Measurements from ENCODE around the gene PGBD4.

PGBD4 gene

DNA sequence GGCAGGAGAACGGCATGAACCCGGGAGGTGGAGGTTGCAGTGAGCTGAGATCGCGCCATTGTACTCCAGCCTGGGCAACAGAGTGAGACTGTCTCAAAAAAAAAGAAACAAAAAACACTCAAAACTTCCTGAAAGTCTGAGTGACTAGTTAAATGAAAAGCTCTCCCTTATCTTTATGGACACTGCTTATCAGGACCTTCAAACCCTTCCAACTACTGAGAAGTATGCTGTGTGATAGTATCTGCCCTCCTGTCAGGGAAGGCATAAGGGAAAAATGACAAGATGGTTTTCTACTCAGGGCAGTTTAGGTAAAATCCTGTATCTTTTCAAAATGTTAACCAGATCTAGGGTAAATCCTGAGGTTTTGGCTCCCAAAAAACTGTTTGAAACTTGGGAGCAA, 22.0 kb upstream of the PGBD4 start:
- H3K79me2 ChIP-seq (ENCODE audit: insufficient read depth, low read length), result no peaks in the 10 kb centered on the region
- H3K27me3 ChIP-seq (ENCODE audit: low read length), result no peaks in the 10 kb centered on the region
- H3K36me3 ChIP-seq (ENCODE audit: low read length), result peaks cover 11% of the 10 kb centered on the region; the same call in 1 of the 2 replicates
- no peak overlapping the region for H3K4me3 ChIP-seq (ENCODE audit: insufficient read depth, low read length, poor library complexity, severe bottlenecking)
- no peak overlapping the region for H3K27ac ChIP-seq (ENCODE audit: low read depth, low read length)
- H4K20me1 ChIP-seq (ENCODE audit: low read depth, low read length), result no peaks in the 10 kb centered on the region
- no peaks in the 10 kb centered on the region for H3K9me3 ChIP-seq (ENCODE audit: insufficient read depth, low read length)
- no peaks in the 10 kb centered on the region for H3K9me2 ChIP-seq (replicated peaks; ENCODE audit: insufficient read depth, low read length)
- H3F3A ChIP-seq (ENCODE audit: insufficient read depth), result 0 out of 2 replicates have a peak, but pooled peaks cover under 1% of the 10 kb centered on the region
- H2AFZ ChIP-seq (ENCODE audit: low read depth, low read length, severe bottlenecking), result no peak overlapping the region
- TF ChIP-seq, protein P1, sequence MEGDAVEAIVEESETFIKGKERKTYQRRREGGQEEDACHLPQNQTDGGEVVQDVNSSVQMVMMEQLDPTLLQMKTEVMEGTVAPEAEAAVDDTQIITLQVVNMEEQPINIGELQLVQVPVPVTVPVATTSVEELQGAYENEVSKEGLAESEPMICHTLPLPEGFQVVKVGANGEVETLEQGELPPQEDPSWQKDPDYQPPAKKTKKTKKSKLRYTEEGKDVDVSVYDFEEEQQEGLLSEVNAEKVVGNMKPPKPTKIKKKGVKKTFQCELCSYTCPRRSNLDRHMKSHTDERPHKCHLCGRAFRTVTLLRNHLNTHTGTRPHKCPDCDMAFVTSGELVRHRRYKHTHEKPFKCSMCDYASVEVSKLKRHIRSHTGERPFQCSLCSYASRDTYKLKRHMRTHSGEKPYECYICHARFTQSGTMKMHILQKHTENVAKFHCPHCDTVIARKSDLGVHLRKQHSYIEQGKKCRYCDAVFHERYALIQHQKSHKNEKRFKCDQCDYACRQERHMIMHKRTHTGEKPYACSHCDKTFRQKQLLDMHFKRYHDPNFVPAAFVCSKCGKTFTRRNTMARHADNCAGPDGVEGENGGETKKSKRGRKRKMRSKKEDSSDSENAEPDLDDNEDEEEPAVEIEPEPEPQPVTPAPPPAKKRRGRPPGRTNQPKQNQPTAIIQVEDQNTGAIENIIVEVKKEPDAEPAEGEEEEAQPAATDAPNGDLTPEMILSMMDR (IDR thresholded peaks at IDR 0.05; ENCODE audit: insufficient read depth, low read length, poor library complexity, severe bottlenecking), result no peak
- no peak for TF ChIP-seq EZH2phosphoT487 (conservative IDR thresholded peaks at IDR 0.05; ENCODE audit: low read length)
- H3K4me2 ChIP-seq (ENCODE audit: low read depth, low read length, poor library complexity, severe bottlenecking), result no peak overlapping the region
- no peak overlapping the region for H3K9ac ChIP-seq (ENCODE audit: low read length)

DNA sequence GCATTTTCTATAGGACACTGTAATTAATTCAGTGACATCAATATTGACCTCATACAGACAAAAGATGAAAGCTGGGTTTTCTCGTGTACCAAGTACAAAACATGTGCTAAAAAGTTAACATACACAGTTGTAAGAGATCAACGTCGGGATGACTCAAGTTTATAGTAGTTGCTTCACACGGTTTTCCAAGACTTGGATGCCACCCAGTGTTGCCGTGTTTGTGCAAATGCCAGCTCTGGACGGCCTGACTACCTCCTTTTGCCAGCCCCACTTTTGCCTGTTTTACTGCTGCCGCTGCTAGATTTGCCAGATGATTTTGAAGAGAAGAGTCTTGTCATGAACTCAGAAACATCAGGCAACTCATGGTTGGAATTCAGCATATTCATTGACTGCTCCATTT, 17.8 kb upstream of the PGBD4 start:
- peaks cover 29% of the 10 kb centered on the region for H3K36me3 ChIP-seq (ENCODE audit: low read length)

DNA sequence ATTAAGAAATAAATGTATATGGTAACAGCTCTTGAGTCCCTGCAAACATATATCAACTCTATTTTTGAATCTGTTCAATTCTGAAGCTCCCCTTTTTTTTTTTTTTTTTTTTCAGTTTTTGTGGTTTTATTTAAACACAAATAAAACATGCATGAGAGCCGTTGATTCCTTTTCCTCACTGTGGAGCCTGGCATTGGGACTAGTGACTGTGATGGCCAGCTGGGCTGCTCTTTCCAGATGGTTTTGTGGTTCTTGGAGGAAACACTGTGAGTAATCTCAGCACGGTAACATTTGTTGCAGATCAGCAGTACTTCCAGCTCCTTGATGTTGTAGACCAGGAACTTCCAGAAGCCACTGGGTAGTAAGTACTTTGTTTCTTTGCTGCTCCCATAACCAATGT, 16.1 kb upstream of the PGBD4 start:
- H3F3A ChIP-seq (ENCODE audit: insufficient read depth), result 0 out of 2 replicates have a peak, but pooled peaks cover 5% of the 10 kb centered on the region
- H3K36me3 ChIP-seq (ENCODE audit: low read length), result peaks cover 29% of the 10 kb centered on the region
- no peak overlapping the region for H3K27ac ChIP-seq (ENCODE audit: low read depth, low read length)
- TF ChIP-seq EZH2phosphoT487 (conservative IDR thresholded peaks at IDR 0.05; ENCODE audit: low read length), result no peak
- TF ChIP-seq, protein P1 (IDR thresholded peaks at IDR 0.05; ENCODE audit: insufficient read depth, low read length, poor library complexity, severe bottlenecking), result no peak
- H3K4me2 ChIP-seq (ENCODE audit: low read depth, low read length, poor library complexity, severe bottlenecking), result no peak overlapping the region
- 0 out of 2 replicates have a peak, but pooled peaks cover 4% of the 10 kb centered on the region for H3K79me2 ChIP-seq (ENCODE audit: insufficient read depth, low read length)
- no peaks in the 10 kb centered on the region for H3K9me2 ChIP-seq (replicated peaks; ENCODE audit: insufficient read depth, low read length)
- no peak overlapping the region for H3K9ac ChIP-seq (ENCODE audit: low read length)
- H4K20me1 ChIP-seq (ENCODE audit: low read depth, low read length), result no peaks in the 10 kb centered on the region
- H3K27me3 ChIP-seq (ENCODE audit: low read length), result no peaks in the 10 kb centered on the region
- no peak overlapping the region for H3K4me3 ChIP-seq (ENCODE audit: insufficient read depth, low read length, poor library complexity, severe bottlenecking)
- no peak overlapping the region for H2AFZ ChIP-seq (ENCODE audit: low read depth, low read length, severe bottlenecking)
- H3K9me3 ChIP-seq (ENCODE audit: insufficient read depth, low read length), result no peaks in the 10 kb centered on the region

More for the DNA sequence above, 17.8 kb upstream of the PGBD4 start:
- Histone ChIP-seq H4K20me1 (ENCODE audit: low read depth, low read length) (no peaks in the 10 kb centered on the region), H3K9me3 (ENCODE audit: insufficient read depth, low read length) (no peaks in the 10 kb centered on the region), H3F3A (ENCODE audit: insufficient read depth) (0 out of 2 replicates have a peak, but pooled peaks cover 5% of the 10 kb centered on the region), H2AFZ (ENCODE audit: low read depth, low read length, severe bottlenecking) (no peak overlapping the region), H3K4me2 (ENCODE audit: low read depth, low read length, poor library complexity, severe bottlenecking) (no peak overlapping the region), H3K4me3 (ENCODE audit: insufficient read depth, low read length, poor library complexity, severe bottlenecking) (no peak overlapping the region), H3K27me3 (ENCODE audit: low read length) (no peaks in the 10 kb centered on the region), H3K9me2 (replicated peaks; ENCODE audit: insufficient read depth, low read length) (no peaks in the 10 kb centered on the region), H3K79me2 (ENCODE audit: insufficient read depth, low read length) (no peaks in the 10 kb centered on the region), H3K27ac (ENCODE audit: low read depth, low read length) (no peak overlapping the region), H3K9ac (ENCODE audit: low read length) (no peak overlapping the region)
- no peak for TF ChIP-seq EZH2phosphoT487 (conservative IDR thresholded peaks at IDR 0.05; ENCODE audit: low read length)
- TF ChIP-seq, protein P1 (IDR thresholded peaks at IDR 0.05; ENCODE audit: insufficient read depth, low read length, poor library complexity, severe bottlenecking), result no peak

Data from SU-DHL-6 (cell line).